PFSK-1 (cell line): ENCODE data around the gene AHNAK2.

Experiments used
- FOXP2 ChIP-seq: optimal IDR thresholded peaks from 2 replicates; pipeline ENCODE3; 2011; ENCODE audit warnings: borderline replicate concordance, control low read depth, inconsistent platforms; ENCODE audit not compliant: insufficient read depth; ENCODE audit errors: extremely low read length, extremely low read depth
- POLR2AphosphoS5 ChIP-seq: IDR thresholded peaks from 2 replicates; pipeline ENCODE4 v1.6.1; 2012; ENCODE audit warnings: low read depth, mild to moderate bottlenecking, control low read depth, low read length, moderate library complexity
- SIN3A ChIP-seq: IDR thresholded peaks from 2 replicates; pipeline ENCODE4 v1.6.1; 2012; ENCODE audit warnings: mild to moderate bottlenecking, low read length, moderate library complexity, borderline replicate concordance; ENCODE audit not compliant: insufficient read depth
- TAF1 ChIP-seq: IDR thresholded peaks from 2 replicates; pipeline ENCODE4 v1.6.1; 2012; ENCODE audit warnings: low read length, control low read depth, borderline replicate concordance; ENCODE audit not compliant: insufficient read depth
- TF ChIP-seq, protein P1 (sequence below), 2 experiments: IDR thresholded peaks; 2 replicates each; pipeline versions ENCODE4 v1.6.1 to v1.8.0; 2011 to 2012; ENCODE audit warnings: low read depth in 2 of 2, low read length in 2 of 2, control low read depth in 1 of 2, inconsistent platforms in 1 of 2, mild to moderate bottlenecking in 1 of 2, moderate library complexity in 1 of 2; ENCODE audit not compliant: insufficient read depth in 1 of 2

Gene AHNAK2

DNA sequence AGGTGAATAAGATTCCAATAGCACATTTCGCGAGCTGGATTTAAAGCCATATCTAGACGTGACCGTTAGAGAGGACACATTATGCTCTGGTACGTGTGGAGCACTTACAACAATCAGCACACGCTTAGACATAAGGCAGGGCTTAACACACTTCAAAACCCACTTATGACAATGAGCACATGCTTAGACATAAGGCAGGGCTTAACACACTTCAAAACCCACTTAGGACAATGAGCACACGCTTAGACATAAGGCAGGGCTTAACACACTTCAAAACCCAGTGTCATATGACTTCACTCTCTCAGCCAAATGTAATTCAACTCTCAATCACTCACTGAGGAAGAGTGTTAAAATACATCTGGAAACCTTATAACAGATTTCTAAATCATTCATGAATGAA is 64.7 kb downstream of the AHNAK2 start:
- TF ChIP-seq FOXP2 (no peak), TAF1 (no peak), POLR2AphosphoS5 (no peak), SIN3A (no peak)
- TF ChIP-seq, protein P1, sequence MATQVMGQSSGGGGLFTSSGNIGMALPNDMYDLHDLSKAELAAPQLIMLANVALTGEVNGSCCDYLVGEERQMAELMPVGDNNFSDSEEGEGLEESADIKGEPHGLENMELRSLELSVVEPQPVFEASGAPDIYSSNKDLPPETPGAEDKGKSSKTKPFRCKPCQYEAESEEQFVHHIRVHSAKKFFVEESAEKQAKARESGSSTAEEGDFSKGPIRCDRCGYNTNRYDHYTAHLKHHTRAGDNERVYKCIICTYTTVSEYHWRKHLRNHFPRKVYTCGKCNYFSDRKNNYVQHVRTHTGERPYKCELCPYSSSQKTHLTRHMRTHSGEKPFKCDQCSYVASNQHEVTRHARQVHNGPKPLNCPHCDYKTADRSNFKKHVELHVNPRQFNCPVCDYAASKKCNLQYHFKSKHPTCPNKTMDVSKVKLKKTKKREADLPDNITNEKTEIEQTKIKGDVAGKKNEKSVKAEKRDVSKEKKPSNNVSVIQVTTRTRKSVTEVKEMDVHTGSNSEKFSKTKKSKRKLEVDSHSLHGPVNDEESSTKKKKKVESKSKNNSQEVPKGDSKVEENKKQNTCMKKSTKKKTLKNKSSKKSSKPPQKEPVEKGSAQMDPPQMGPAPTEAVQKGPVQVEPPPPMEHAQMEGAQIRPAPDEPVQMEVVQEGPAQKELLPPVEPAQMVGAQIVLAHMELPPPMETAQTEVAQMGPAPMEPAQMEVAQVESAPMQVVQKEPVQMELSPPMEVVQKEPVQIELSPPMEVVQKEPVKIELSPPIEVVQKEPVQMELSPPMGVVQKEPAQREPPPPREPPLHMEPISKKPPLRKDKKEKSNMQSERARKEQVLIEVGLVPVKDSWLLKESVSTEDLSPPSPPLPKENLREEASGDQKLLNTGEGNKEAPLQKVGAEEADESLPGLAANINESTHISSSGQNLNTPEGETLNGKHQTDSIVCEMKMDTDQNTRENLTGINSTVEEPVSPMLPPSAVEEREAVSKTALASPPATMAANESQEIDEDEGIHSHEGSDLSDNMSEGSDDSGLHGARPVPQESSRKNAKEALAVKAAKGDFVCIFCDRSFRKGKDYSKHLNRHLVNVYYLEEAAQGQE (IDR thresholded peaks at IDR 0.05; ENCODE audit: insufficient read depth in 1 of 2, low read depth in 2 of 2, low read length in 2 of 2) = no peak

DNA sequence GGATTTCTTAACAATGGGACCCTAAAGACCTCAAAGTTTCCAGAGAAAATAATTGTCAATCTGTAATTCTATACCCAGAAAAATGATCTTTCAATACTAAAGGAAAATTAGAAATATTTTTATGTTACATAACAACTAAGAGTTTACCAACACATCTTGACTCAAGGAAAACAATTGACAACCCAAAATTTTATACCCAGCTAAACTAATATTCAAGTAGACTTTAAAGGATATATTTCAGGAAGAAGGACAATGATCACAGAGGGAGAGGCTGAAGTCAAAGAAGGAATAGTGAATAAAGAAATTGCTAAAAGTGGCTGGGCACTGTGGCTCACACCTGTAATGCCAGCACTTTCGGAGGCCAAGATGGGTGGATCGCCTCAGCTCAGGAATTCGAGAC is 66.1 kb downstream of the AHNAK2 start:
- no peak for TF ChIP-seq SIN3A
- TF ChIP-seq, protein P1 (IDR thresholded peaks at IDR 0.05; ENCODE audit: insufficient read depth in 1 of 2, low read depth in 2 of 2, low read length in 2 of 2) = no peak
- no peak for TF ChIP-seq FOXP2
- TF ChIP-seq TAF1 = no peak
- TF ChIP-seq POLR2AphosphoS5 = no peak

- no peak for TF ChIP-seq SIN3A
- no peak for TF ChIP-seq FOXP2
- TF ChIP-seq, protein P1 (IDR thresholded peaks at IDR 0.05; ENCODE audit: insufficient read depth in 1 of 2, low read depth in 2 of 2, low read length in 2 of 2) = no peak
- TF ChIP-seq POLR2AphosphoS5 = no peak
- TF ChIP-seq TAF1 = no peak
Observed at GRCh38 chr14:104908303-104908702, 69.9 kb downstream of the AHNAK2 start.

DNA sequence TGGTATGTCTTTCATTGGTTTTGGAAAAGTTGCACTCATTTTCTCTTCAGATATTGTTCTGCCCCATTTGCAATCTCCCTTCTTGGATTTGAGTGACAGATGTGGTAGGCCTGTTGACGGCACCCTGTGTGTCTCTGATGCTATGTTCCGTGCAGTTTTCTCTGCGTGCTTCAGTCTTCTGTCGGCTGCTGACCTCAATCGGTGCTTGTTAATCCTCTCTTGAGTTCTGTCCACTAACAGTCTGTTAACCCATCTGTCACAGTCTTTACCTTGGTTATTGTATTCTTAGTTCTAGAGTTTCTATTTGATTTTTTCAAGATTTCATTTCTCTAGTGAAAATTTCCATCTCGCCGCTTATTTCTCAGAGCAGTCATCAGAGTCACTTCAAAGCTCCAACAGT is 74.2 kb downstream of the AHNAK2 start:
- no peak for TF ChIP-seq SIN3A
- no peak for TF ChIP-seq FOXP2
- TF ChIP-seq, protein P1 (IDR thresholded peaks at IDR 0.05; ENCODE audit: insufficient read depth in 1 of 2, low read depth in 2 of 2, low read length in 2 of 2) = no peak
- TF ChIP-seq POLR2AphosphoS5 = no peak
- no peak for TF ChIP-seq TAF1
